Prostate gland (tissue), 2 donors: Measurements from ENCODE around the gene RAI1. TPM values are rescaled to one million over a fixed set of nuclear protein-coding genes. Genes with fewer than 3 reads are reported as not detected.

ENCODE experiments used
- DNase-seq: peaks from one replicate; pipeline ENCODE4 v3.0.0-alpha.2; 2019; ENCODE audit warnings: low spot score
- H3K27ac ChIP-seq, 2 donors: fragments of 200-600 bp; sonication (generic); 2 replicates each; pipeline ENCODE4 v1.5.1; 2017 to 2019
- H3K27me3 ChIP-seq: fragments of 200-600 bp; sonication (generic); replicated peaks from 2 replicates; pipeline ENCODE4 v1.5.1; 2019; ENCODE audit not compliant: insufficient read depth
- H3K36me3 ChIP-seq, 2 donors: fragments of 200-600 bp; sonication (generic); 1 replicate in 1 of 2; 2 replicates in 1 of 2; pipeline versions ENCODE4 v1.5.1 to v1.8.1; 2017 to 2019
- H3K4me1 ChIP-seq: fragments of 200-600 bp; sonication (generic); replicated peaks from 2 replicates; pipeline ENCODE4 v1.5.1; 2019
- H3K4me3 ChIP-seq, 2 donors: fragments of 200-600 bp; sonication (generic); 2 replicates each; pipeline ENCODE4 v1.5.1; 2017 to 2019
- H3K9me3 ChIP-seq: fragments of 200-600 bp; sonication (generic); 2 replicates; pipeline ENCODE4 v1.5.1; 2017
- CTCF ChIP-seq, 4 experiments: fragments of 200-600 bp in 2 of 4; fragments of 450-650 bp in 2 of 4; sonication (generic) in 2 of 4; IDR thresholded peaks; 1 replicate in 3 of 4; 2 replicates in 1 of 4; pipeline ENCODE4 v1.5.1; 2016 to 2019; ENCODE audit warnings: antibody characterized with exemption in 4 of 4, mild to moderate bottlenecking in 2 of 4, moderate library complexity in 2 of 4
- POLR2A ChIP-seq: fragments of 450-650 bp; IDR thresholded peaks from one replicate; pipeline ENCODE4 v1.6.1; 2016; ENCODE audit warnings: antibody characterized with exemption, mild to moderate bottlenecking
- POLR2AphosphoS5 ChIP-seq: sonication (generic); formaldehyde crosslinking; IDR thresholded peaks from one replicate; pipeline ENCODE4 v1.6.1; 2017; ENCODE audit warnings: antibody characterized with exemption
- WGBS: methylation state at CpG from one replicate; pipeline ENCODE4 v1.1.5; 2018; 5-methylcytosine and 5-hydroxymethylcytosine counted together
- intact Hi-C: fragments of 100-400 bp; cut with DNase I; formaldehyde crosslinking; loops from one replicate; pipeline ENCODE4 v1.14.2; 2022
- total RNA-seq, 2 donors: library from RNA; depleted of rRNA; stranded (reverse); fragments of >200 nt; gene quantifications; one replicate each; pipeline ENCODE4 v1.1.0, GENCODE V29; 2016

RAI1 gene
- total RNA-seq, 2 donors from 2014 or later: 69.2 to 71.0 TPM

- no peak for TF ChIP-seq CTCF (IDR thresholded peaks at IDR 0.05)
- no peak for TF ChIP-seq POLR2A
- TF ChIP-seq POLR2AphosphoS5: no peak
- no peaks in the 10 kb centered on the region for H3K27me3 ChIP-seq
- H3K4me1 ChIP-seq: peaks cover 7% of the 10 kb centered on the region
- H3K36me3 ChIP-seq: no peaks in the 10 kb centered on the region
- 85% methylated on average over 8 of the region's 8 CpGs for WGBS
- peak overlapping the region in 1 of 2 donors; percentile 87 for H3K27ac ChIP-seq
- DNase-seq: no peak
- no peaks in the 10 kb centered on the region for H3K9me3 ChIP-seq
- intact Hi-C loops: no loop called here
- no peak overlapping the region for H3K4me3 ChIP-seq
These were observed 74.5 kb downstream of the RAI1 start for GRCh38 chr17:17755715-17756114.

- intact Hi-C loops: no loop called here
- H3K4me1 ChIP-seq: peaks cover 7% of the 10 kb centered on the region
- H3K4me3 ChIP-seq: no peak overlapping the region
- no peaks in the 10 kb centered on the region for H3K36me3 ChIP-seq
- no peaks in the 10 kb centered on the region for H3K9me3 ChIP-seq
- WGBS: 76% methylated on average over 15 of the region's 15 CpGs
- H3K27ac ChIP-seq: no peak overlapping the region
- TF ChIP-seq CTCF (IDR thresholded peaks at IDR 0.05) (no peak), POLR2AphosphoS5 (no peak), POLR2A (no peak)
- no peak for DNase-seq
- no peaks in the 10 kb centered on the region for H3K27me3 ChIP-seq
These were observed 76.1 kb downstream of the RAI1 start for GRCh38 chr17:17757391-17757791.

GRCh38 chr17:17757956-17758845, 76.9 kb downstream of the RAI1 start:
- no peak for DNase-seq
- intact Hi-C loops: no loop called here
- Histone ChIP-seq H3K27me3 (no peaks in the 10 kb centered on the region), H3K4me1 (no peaks in the 10 kb centered on the region), H3K27ac (no peak overlapping the region), H3K4me3 (no peak overlapping the region), H3K36me3 (no peaks in the 10 kb centered on the region), H3K9me3 (no peaks in the 10 kb centered on the region)
- WGBS: 65% methylated on average over 26 of the region's 26 CpGs
- TF ChIP-seq POLR2A (no peak), POLR2AphosphoS5 (no peak), CTCF (IDR thresholded peaks at IDR 0.05) (no peak)

GRCh38 chr17:17758941-17759563, 77.8 kb downstream of the RAI1 start:
- intact Hi-C loops: no loop called here
- Histone ChIP-seq H3K9me3 (no peaks in the 10 kb centered on the region), H3K4me1 (no peaks in the 10 kb centered on the region), H3K27ac (no peak overlapping the region), H3K36me3 (no peaks in the 10 kb centered on the region), H3K4me3 (no peak overlapping the region), H3K27me3 (no peaks in the 10 kb centered on the region)
- no peak for TF ChIP-seq POLR2AphosphoS5
- WGBS: 83% methylated on average over 7 of the region's 7 CpGs
- DNase-seq: no peak

- Histone ChIP-seq H3K36me3 (no peaks in the 10 kb centered on the region), H3K4me3 (no peak overlapping the region), H3K9me3 (no peaks in the 10 kb centered on the region), H3K27ac (no peak overlapping the region), H3K4me1 (no peaks in the 10 kb centered on the region), H3K27me3 (no peaks in the 10 kb centered on the region)
- WGBS: 75% methylated on average over 7 of the region's 7 CpGs
- no peak for DNase-seq
- intact Hi-C loops: no loop called here
- TF ChIP-seq CTCF (IDR thresholded peaks at IDR 0.05) (no peak), POLR2A (no peak), POLR2AphosphoS5 (no peak)
These were observed 79.1 kb downstream of the RAI1 start for GRCh38 chr17:17760350-17760749.
